Liver (tissue), 9 donors: ENCODE measurements around the gene NAA35. TPM values are rescaled to one million over a fixed set of nuclear protein-coding genes. Genes with fewer than 3 reads are reported as not detected.

Experiments
- DNase-seq: peaks from one replicate; pipeline ENCODE4 v3.0.0-alpha.2; 2017; ENCODE audit warnings: low spot score
- H3K27ac ChIP-seq, 2 donors: one replicate each; pipeline ENCODE4 v1.7.0; 2013; ENCODE audit warnings: inconsistent platforms in 2 of 2, low read length in 2 of 2, control low read depth in 1 of 2, low read depth in 1 of 2, mild to moderate bottlenecking in 1 of 2
- H3K27me3 ChIP-seq, 4 donors: one replicate each; pipeline versions ENCODE4 v1.6.1 to v1.7.0; 2013; ENCODE audit warnings: low read length in 3 of 4, inconsistent platforms in 1 of 4, mild to moderate bottlenecking in 1 of 4, moderate library complexity in 1 of 4; ENCODE audit not compliant: control insufficient read depth in 4 of 4, insufficient read depth in 4 of 4
- H3K36me3 ChIP-seq, 4 donors: one replicate each; pipeline versions ENCODE4 v1.6.1 to v1.7.0; 2013; ENCODE audit warnings: low read length in 3 of 4, mild to moderate bottlenecking in 3 of 4, low read depth in 1 of 4, moderate library complexity in 1 of 4; ENCODE audit not compliant: control insufficient read depth in 4 of 4, insufficient read depth in 3 of 4
- H3K4me1 ChIP-seq, 4 donors: one replicate each; pipeline versions ENCODE4 v1.6.1 to v1.7.0; 2013; ENCODE audit warnings: low read length in 3 of 4, mild to moderate bottlenecking in 3 of 4, moderate library complexity in 1 of 4; ENCODE audit not compliant: control insufficient read depth in 4 of 4, insufficient read depth in 4 of 4
- H3K4me3 ChIP-seq, 3 donors: one replicate each; pipeline versions ENCODE4 v1.6.1 to v1.7.0; 2013; ENCODE audit warnings: low read length in 3 of 3, control low read depth in 1 of 3, low read depth in 1 of 3, mild to moderate bottlenecking in 1 of 3
- H3K9ac ChIP-seq, 2 donors: one replicate each; pipeline ENCODE4 v1.7.0; 2013; ENCODE audit warnings: low read length in 2 of 2, mild to moderate bottlenecking in 2 of 2, moderate library complexity in 2 of 2, control low read depth in 1 of 2, low read depth in 1 of 2
- H3K9me3 ChIP-seq, 4 donors: one replicate each; pipeline versions ENCODE4 v1.6.1 to v1.7.0; 2013; ENCODE audit warnings: low read length in 3 of 4; ENCODE audit not compliant: control insufficient read depth in 4 of 4
- EGR1 ChIP-seq, 2 donors: IDR thresholded peaks; 2 replicates each; pipeline ENCODE4 v1.6.1; 2016 to 2018; ENCODE audit warnings: antibody characterized with exemption in 2 of 2, low read depth in 2 of 2
- FOXA1 ChIP-seq: IDR thresholded peaks from 2 replicates; pipeline ENCODE4 v1.6.1; 2016; ENCODE audit warnings: antibody characterized with exemption
- FOXA2 ChIP-seq: IDR thresholded peaks from 2 replicates; pipeline ENCODE4 v1.6.1; 2016; ENCODE audit warnings: antibody characterized with exemption
- JUND ChIP-seq, 2 donors: IDR thresholded peaks; 2 replicates each; pipeline ENCODE4 v1.6.1; 2016; ENCODE audit warnings: antibody characterized with exemption in 2 of 2
- NR2F2 ChIP-seq: IDR thresholded peaks from 2 replicates; pipeline ENCODE4 v1.6.1; 2016; ENCODE audit warnings: antibody characterized with exemption
- RAD21 ChIP-seq, 2 donors: IDR thresholded peaks; 2 replicates each; pipeline ENCODE4 v1.6.1; 2016; ENCODE audit warnings: antibody characterized with exemption in 2 of 2, mild to moderate bottlenecking in 2 of 2
- RXRA ChIP-seq, 2 donors: IDR thresholded peaks; 2 replicates each; pipeline ENCODE4 v1.6.1; 2017 to 2018; ENCODE audit warnings: antibody characterized with exemption in 2 of 2, mild to moderate bottlenecking in 1 of 2
- TAF1 ChIP-seq: conservative IDR thresholded peaks from 2 replicates; pipeline ENCODE4 v1.6.1; 2016; ENCODE audit warnings: antibody characterized with exemption, mild to moderate bottlenecking
- YY1 ChIP-seq: IDR thresholded peaks from 2 replicates; pipeline ENCODE4 v1.6.1; 2016; ENCODE audit warnings: antibody characterized with exemption, mild to moderate bottlenecking
- ZBTB33 ChIP-seq: IDR thresholded peaks from 2 replicates; pipeline ENCODE4 v1.6.1; 2016; ENCODE audit warnings: antibody characterized with exemption
- WGBS: extraction: QIAGEN DNeasy Blood & Tissue Kit; methylation state at CpG from one replicate; pipeline ENCODE4 v1.1.7; 2013; 5-methylcytosine and 5-hydroxymethylcytosine counted together
- polyA plus RNA-seq, 2 donors: library from polyadenylated mRNA; stranded (reverse) in 1 of 2; unstranded in 1 of 2; fragments of 200-250 nt in 1 of 2; fragments of >200 nt in 1 of 2; fragmentation: Nextera tagmentation in 1 of 2; extraction: Ambion mirVana in 1 of 2; gene quantifications; one replicate each; pipeline versions ENCODE4 v1.2.1 to v1.2.3, GENCODE V29; 2013 to 2015
- total RNA-seq, 2 donors: library from RNA; depleted of rRNA; stranded (reverse); fragments of >200 nt; gene quantifications; one replicate each; pipeline ENCODE4 v1.2.3, GENCODE V29; 2014
- TF ChIP-seq, protein P1 (sequence below): IDR thresholded peaks from 2 replicates; pipeline ENCODE4 v1.6.1; 2016; ENCODE audit warnings: antibody characterized with exemption, mild to moderate bottlenecking
- TF ChIP-seq, protein P2 (sequence below): IDR thresholded peaks from 2 replicates; pipeline ENCODE4 v1.6.1; 2016; ENCODE audit warnings: antibody characterized with exemption
- donor health status: healthy.
- donor health status: healthy.
- donor health status: healthy.
- donor health status: healthy.
- donor health status: healthy.

NAA35 gene
- total and polyA plus RNA-seq, 4 donors, result 5.2 to 14.8 (median 9.2) TPM

- TF ChIP-seq RAD21 (IDR thresholded peaks at IDR 0.05) (no peak), TAF1 (no peak), JUND (IDR thresholded peaks at IDR 0.05) (no peak), YY1 (no peak), FOXA2 (no peak)
- TF ChIP-seq, protein P1, sequence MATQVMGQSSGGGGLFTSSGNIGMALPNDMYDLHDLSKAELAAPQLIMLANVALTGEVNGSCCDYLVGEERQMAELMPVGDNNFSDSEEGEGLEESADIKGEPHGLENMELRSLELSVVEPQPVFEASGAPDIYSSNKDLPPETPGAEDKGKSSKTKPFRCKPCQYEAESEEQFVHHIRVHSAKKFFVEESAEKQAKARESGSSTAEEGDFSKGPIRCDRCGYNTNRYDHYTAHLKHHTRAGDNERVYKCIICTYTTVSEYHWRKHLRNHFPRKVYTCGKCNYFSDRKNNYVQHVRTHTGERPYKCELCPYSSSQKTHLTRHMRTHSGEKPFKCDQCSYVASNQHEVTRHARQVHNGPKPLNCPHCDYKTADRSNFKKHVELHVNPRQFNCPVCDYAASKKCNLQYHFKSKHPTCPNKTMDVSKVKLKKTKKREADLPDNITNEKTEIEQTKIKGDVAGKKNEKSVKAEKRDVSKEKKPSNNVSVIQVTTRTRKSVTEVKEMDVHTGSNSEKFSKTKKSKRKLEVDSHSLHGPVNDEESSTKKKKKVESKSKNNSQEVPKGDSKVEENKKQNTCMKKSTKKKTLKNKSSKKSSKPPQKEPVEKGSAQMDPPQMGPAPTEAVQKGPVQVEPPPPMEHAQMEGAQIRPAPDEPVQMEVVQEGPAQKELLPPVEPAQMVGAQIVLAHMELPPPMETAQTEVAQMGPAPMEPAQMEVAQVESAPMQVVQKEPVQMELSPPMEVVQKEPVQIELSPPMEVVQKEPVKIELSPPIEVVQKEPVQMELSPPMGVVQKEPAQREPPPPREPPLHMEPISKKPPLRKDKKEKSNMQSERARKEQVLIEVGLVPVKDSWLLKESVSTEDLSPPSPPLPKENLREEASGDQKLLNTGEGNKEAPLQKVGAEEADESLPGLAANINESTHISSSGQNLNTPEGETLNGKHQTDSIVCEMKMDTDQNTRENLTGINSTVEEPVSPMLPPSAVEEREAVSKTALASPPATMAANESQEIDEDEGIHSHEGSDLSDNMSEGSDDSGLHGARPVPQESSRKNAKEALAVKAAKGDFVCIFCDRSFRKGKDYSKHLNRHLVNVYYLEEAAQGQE, result no peak
- TF ChIP-seq, protein P2, sequence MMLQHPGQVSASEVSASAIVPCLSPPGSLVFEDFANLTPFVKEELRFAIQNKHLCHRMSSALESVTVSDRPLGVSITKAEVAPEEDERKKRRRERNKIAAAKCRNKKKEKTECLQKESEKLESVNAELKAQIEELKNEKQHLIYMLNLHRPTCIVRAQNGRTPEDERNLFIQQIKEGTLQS, result no peak
- Histone ChIP-seq H3K27me3 (no peaks in the 10 kb centered on the region), H3K27ac (no peak overlapping the region), H3K9ac (no peak overlapping the region), H3K4me3 (no peak overlapping the region), H3K36me3 (peaks cover 0 to 26% (median 11%) of the 10 kb centered on the region in 4 donors), H3K4me1 (peaks cover 0 to 5% (median 1%) of the 10 kb centered on the region in 4 donors), H3K9me3 (no peaks in the 10 kb centered on the region)
- WGBS, result 89% methylated on average over 4 of the region's 4 CpGs
- DNase-seq, result no peak
These were observed 8.8 kb downstream of the NAA35 start for GRCh38 chr9:85949586-85950335.

DNA sequence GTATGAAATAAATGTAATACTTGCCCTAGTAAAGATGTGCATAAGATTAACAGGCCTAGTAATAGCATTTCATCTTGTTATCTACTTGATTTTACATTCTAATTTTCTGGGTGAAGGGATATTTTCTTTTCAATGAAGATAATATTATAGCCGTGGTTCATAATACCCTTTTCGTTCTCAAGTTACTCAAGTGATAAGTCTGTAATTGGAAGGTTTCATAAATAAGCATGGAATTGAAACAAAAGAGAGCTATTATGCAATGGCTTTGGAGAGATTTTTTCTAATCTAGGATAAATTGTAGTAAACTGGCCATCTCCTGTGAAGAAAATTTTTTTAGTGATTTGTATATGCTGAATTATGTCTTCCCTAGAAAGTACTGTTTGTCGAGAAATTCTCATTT is 19.0 kb downstream of the NAA35 start:
- 93% methylated on average over 3 of the region's 3 CpGs for WGBS
- Histone ChIP-seq H3K4me3 (no peak overlapping the region), H3K9ac (no peak overlapping the region), H3K9me3 (no peaks in the 10 kb centered on the region), H3K4me1 (no peaks in the 10 kb centered on the region), H3K36me3 (peaks cover 3 to 14% (median 9%) of the 10 kb centered on the region in 4 donors), H3K27ac (no peak overlapping the region), H3K27me3 (no peaks in the 10 kb centered on the region)
- no peak for TF ChIP-seq NR2F2
- no peak for TF ChIP-seq JUND (IDR thresholded peaks at IDR 0.05)
- TF ChIP-seq ZBTB33, result no peak
- no peak for TF ChIP-seq RXRA (IDR thresholded peaks at IDR 0.05)
- TF ChIP-seq FOXA1, result no peak
- TF ChIP-seq, protein P1, result no peak
- no peak for TF ChIP-seq YY1
- TF ChIP-seq EGR1 (IDR thresholded peaks at IDR 0.05; ENCODE audit: low read depth in 2 of 2), result no peak
- TF ChIP-seq TAF1, result no peak
- no peak for DNase-seq
